Activated naive CD4-positive, alpha-beta T cell (primary cell): ENCODE data around the gene PRRC2B.

Experiments
- DNase-seq, 4 experiments: peaks; one replicate each; lab custom pipeline; 2025; lab: John Stamatoyannopoulos, UW

PRRC2B gene

DNA sequence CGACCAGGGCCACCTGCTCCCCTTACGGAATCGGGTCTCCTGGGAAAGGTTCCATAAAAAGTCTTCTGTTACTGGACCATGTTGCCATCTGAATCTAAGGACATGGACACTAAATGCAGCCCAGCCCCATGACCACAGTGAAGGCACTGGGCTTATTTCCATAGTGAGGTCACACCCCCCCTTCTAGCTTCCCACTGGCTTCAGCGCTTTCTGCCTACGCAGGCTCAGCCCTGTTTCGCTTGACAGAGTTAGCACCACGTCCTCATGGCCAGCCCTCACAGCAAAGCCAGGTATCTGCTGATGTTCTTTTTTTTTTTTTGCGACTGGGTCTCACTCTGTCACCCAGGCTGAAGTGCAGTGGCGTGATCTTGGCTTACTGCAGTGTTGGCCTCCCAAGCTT, 123.0 kb downstream of the PRRC2B start:
- DNase-seq, result no peak

DNA sequence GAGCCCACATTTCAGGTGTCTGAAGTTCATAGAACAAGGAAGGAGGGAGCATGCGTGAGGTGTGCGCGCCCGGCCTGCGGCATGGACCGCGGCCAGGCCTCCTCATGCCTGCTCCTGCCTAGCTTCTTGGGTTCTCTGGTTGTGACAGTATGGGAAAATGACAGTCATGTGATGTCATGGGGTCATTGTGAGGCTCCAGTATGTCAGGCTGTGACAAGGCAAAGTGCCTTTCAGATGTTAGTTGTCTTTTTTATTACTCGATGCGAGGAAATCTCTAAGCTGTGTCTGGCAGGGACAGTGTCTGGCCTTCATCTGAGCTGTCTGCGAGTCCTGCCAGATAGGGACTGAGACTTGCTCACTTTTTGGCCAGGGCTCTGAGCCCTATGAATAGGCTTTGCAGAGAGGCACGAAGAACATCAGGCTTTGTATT, 123.9 kb downstream of the PRRC2B start:
- no peak for DNase-seq

DNA sequence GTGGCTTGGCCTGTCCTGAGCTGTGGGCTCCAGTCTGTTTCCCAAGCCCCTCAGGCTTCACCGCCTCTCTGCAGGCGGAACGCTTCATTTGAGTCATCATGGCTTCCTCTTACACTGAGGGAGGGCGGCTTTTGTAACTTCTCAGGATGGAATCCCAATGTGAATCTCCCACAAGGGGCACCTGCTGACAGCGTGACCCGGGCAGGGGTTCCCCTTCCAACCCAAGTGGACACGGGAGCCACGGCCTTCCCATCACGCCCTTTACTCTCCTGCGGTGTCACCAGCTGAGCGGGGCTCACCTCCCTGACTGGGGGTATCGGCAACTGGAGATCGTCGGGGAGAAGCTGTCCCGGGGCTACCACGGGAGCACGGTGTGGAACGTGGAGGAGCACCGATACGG, 124.7 kb downstream of the PRRC2B start:
- no peak for DNase-seq

GRCh38 chr9:131520503-131520902, 126.6 kb downstream of the PRRC2B start:
- no peak for DNase-seq

GRCh38 chr9:131521203-131521602, 127.3 kb downstream of the PRRC2B start:
- DNase-seq, result no peak

DNA sequence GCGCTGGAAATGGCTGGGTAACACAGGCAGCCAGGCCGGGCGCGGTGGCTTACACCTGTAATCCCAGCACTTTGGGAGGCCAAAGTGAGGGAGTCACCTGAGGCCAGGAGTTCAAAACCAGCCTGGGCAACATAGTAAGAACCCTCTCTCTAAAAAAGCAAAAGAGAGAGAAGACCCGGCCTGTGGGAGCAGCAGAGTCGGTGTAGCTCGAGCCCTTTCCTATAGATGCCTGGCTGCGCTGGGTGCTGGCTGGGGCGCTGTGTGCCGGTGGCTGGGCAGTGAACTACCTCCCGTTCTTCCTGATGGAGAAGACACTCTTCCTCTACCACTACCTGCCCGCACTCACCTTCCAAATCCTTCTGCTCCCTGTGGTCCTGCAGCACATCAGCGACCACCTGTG, 127.9 kb downstream of the PRRC2B start:
- no peak for DNase-seq

DNA sequence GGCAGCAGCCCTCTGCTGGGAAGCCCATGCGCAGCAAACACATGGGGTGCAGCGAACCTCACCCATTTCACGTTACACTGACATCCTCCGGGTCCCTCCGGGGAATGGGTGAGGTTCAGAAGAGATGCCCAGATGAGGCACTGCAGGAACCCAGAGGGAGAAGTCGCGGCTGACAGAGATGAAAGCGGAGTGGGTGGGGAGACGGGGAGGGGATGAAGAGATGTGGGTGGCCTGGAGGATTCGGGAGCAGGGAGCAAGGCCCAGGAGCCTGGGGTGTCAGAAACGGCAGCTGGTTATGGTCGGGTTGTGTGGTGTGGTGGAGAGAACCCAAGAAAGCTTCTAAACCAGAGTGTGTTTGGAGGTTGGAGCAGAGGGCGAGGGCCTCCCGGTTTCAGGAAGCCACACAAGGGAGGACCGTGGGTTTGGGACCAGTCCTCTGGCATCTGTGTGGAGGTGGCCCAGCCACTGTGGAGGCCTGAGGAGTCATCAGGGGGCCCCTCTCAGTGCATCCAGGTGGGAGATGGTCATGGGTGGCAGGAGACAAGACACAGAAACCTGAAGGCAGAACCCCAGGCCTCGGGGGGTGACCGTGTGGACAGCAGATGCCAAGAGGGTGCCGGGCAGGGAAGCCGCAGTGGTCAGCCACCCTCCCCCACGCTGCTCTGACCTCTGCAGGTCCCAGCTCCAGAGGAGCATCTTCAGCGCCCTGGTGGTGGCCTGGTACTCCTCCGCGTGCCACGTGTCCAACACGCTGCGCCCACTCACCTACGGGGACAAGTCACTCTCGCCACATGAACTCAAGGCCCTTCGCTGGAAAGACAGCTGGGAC, 128.6 kb downstream of the PRRC2B start:
- no peak for DNase-seq

DNA sequence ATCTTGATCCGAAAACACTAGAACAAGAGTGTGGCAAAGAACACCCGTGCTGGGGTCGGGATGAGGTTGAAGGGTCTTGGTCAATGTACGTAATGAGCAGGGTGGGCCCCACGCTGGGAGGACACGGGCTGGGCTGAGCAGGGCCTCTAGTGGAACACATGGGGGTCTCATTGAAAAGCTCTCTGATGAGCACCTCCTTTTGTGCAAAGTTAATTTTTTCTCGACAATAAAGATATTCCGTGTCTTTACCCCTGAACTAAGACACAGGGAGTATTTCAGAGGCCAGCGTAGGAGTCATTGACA, 129.2 kb downstream of the PRRC2B start:
- DNase-seq, result no peak

DNA sequence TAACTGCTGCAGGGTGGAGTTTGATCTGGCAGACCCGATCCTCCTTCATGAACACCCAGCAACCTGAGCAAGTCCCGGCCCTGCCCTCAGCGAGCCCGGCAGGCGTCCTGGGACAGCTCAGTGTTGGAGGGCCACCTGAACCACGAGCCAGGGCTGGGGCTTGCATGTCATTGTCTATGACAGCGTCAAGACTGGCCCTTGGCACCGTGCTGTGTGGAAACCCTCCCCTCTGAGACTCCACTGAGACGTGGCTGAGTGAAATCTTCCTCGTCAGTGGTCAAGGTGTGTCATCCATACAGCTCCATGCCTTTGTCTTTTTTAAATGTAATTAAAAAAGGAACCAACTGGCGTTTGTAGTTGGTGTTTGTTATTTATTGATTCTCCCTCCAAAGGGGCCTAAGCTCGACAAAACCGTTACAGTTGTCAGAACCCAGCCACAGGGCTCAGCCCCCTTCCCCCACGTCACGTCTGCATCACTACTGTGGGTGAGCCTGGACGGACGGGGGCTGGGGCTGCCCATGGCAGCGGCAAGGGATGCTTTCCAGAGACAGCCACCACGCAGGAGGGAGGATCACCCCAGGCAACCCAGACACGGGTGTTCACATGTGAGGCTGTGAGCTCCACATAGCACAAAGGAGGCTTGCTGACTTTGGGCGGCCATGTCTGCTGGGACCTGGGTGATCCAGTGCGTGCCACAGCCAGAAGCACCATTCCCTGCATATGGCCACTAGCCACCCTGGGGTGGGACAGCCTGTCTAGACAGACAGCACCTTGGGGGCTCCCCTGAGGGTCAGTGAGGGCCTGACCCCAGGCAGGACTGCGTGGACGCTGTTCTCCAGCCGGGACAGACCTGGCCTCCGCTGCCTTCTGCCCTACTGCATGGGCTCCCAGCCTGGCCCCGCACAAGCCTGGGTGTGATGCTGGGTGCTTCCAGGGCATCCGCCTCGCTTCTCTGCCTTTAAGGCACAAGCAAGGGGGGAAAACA, 129.9 kb downstream of the PRRC2B start:
- no peak for DNase-seq

DNA sequence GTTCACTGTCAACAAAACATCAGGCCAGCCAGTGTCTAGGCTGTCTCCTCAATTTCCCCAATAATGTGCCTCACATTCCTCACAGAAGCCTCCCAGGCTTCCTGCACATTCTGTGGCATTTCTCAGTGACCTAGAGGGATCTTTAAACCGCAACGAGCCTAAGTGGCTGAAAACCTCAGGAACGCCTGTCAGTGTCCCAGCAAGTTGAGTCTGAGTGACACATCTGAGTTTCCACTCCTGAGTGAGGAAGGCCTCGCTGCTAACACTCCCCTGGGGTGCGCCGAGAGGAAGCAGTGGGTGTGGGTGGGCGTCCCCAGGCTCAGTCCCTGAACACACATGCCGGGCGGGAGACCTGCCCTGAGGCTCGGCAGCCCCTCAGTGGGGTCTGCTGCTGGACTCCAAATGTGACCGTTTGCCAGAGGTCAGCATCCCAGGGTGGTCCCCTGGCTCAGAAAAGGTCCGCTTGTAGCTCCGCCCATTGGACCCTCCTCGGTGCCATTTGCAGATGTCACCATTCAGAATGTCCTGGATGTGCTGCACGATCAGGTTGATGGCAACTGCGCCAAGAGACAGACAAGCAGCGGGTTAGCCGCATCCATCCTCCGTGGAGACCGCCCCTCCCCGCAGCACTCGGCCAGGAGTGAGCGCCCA, 130.9 kb downstream of the PRRC2B start:
- no peak for DNase-seq

- DNase-seq, result no peak
Observed at GRCh38 chr9:131525643-131526565, 132.0 kb downstream of the PRRC2B start.

DNA sequence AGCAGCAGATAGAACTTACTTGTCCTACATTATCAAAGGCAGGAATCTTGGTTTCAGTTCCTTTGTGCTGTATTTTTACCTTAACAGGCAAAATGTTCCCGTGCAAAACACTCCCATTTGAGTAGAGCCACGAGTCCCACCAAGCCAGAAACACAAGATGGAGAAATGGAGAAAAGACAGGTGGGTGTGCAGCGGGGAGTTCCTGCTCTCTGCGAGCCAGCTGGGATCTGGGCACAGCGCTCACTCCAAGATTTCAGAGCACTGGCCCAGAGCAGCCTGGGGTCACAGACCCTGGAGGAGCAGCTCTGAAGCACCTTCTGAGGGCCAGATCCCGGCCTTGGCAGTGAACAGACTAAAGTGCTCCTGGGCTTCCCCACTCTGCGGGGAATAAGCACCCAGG, 134.3 kb downstream of the PRRC2B start:
- DNase-seq, result no peak

GRCh38 chr9:131528886-131529505, 135.1 kb downstream of the PRRC2B start:
- no peak for DNase-seq

DNA sequence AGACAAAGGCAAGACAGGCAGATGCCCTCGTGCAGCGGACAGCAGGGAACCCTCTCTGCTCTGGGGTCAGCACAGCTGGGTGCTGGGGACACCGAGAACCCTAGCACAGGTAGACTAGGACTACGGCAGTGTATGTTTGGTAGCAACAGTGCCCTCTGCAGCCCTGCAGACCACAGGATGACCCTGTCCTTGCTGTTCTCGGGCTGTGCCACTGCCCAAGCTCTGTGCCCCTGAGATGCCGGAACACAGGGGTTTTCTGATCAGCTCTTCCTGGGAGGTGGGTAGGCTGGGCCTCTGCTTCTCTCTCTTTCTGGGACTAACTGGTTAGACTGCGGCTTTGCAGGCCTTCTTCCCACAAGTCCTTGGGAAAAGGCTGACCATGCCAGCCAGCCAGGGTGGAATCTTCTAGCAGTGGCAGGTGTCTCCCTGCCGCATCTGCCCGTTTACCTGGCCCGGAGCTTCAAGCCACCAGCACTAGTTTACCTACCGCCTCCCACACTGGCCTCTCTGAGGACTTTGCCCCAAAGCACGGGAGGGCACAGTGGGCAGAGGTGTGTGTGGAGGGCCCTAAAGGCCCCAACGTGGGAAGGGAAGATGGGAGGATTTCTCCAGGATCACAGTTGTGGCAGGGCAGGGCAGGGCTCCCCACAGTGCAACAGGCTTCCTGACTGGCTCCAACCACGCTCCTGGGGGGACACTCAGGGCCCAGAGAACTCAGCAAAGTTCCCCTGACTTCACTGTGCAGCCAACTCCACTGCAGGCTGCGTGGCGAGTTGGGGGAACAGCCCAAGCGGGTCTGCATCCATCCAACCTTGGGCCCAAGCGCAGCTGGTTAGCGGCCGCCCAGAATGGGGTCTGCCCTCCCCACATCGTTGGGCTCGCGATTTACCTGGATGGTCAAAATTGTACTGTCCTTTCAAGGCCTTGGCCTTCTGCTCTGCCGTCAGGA, 136.0 kb downstream of the PRRC2B start:
- DNase-seq, result no peak

- DNase-seq, result no peak
Observed at GRCh38 chr9:131530546-131530919, 136.6 kb downstream of the PRRC2B start.

DNA sequence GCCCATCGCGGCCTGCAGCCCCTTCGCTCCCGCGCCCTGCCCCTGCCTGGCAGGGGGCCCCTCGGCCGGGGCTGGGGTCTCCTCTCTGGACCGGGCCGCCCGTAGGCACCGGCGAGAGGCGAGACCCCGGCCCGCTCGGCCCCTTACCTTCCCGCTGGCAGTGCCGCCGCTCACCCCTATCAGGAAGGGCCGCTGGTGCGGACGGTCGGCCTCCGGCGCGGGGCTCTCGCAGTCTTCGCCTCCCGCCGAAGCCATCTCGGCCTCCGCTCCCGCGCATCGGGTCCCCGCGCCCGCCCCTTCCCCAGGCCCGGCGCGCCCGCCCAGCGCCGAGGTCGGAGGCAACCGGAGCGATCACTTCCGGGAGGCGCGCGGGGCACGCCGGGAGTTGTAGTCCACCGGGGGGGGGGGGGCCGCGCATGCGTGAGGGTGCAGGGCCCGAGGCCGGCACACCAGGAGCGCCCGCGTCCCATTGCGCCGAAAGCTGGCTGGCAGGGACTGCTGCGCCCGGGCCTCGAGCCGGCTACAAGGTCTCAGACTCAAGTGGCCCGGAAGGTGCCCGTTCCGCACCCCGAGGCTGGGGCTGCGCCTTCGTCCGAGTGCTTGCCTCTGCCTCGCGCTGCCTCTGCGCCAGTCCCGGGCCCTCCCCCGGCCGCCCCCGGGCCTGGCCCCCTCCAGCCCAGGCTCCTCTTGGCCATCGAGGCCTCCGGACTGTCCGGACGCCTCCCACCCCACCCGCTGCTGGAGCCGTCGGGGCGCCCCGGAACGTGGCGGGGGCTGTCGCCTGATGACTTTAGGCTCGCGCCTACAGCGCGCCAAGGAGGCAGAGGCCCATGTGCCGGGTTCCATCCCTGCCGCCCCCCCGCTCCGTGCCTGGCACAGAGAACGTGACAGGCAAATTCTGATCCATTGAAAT, 137.3 kb downstream of the PRRC2B start, which contains the start of gene UCK1:
UCK1 (minus strand) TSS at position 344 of the 913 bp plus-strand sequence; CDS start at position 255, 89 bp downstream.
- DNase-seq, result peak; percentile 17 to 65 (median 38)

- DNase-seq, result peak in 1 of 4 experiments; percentile 7
Observed at GRCh38 chr9:131534721-131535237, 140.9 kb downstream of the PRRC2B start.

- no peak for DNase-seq
Observed at GRCh38 chr9:131537946-131538345, 144.1 kb downstream of the PRRC2B start.
